Lower leg skin (tissue), 3 donors: ENCODE measurements around the gene SHROOM3.

Source experiments
- POLR2A ChIP-seq, 2 donors: fragments of 450-650 bp; IDR thresholded peaks; one replicate each; pipeline ENCODE4 v1.6.1; 2016 to 2017; ENCODE audit warnings: antibody characterized with exemption in 2 of 2, mild to moderate bottlenecking in 1 of 2, moderate library complexity in 1 of 2
- TF ChIP-seq, protein P1 (sequence below), 3 donors: fragments of 450-650 bp; IDR thresholded peaks; one replicate each; pipeline ENCODE4 v1.5.1; 2016; ENCODE audit warnings: antibody characterized with exemption in 3 of 3, mild to moderate bottlenecking in 3 of 3, moderate library complexity in 2 of 3

DNA sequence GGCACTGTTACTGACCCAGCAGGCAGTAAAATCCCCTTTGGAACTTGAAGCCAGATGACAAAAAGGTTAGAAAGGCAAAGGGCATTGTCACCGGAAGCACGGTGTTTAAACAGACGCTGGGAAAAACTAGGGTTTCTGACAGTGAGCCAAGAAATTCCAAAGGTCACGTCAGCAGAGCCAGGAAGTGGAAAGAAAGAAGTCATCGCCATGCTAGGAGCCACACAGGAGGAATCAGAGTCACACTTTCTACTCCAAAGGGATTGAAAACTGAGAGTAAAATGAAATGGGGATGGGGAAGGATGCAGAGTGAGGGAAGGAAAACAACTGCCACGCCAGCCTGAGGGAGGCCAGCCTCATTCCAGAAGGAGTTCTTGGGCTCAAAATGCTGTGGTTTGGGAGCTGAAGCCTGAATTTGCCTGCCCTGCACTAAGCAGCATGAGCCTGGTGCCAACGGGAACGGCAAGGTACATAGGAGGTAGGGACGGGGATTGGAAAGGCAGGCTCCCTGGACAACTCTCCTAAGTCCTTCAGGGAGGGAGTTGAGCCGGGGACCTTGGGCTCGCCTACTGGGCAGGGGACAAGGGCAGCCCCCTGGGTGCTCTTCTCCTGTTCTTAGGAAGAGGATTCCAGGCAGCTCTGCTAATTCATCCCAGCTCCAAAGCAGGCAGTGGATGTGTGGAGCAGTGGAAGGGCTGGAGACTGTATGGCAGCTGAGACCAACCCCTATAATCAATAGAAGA, 396.1 kb downstream of the SHROOM3 start:
- TF ChIP-seq, protein P1, sequence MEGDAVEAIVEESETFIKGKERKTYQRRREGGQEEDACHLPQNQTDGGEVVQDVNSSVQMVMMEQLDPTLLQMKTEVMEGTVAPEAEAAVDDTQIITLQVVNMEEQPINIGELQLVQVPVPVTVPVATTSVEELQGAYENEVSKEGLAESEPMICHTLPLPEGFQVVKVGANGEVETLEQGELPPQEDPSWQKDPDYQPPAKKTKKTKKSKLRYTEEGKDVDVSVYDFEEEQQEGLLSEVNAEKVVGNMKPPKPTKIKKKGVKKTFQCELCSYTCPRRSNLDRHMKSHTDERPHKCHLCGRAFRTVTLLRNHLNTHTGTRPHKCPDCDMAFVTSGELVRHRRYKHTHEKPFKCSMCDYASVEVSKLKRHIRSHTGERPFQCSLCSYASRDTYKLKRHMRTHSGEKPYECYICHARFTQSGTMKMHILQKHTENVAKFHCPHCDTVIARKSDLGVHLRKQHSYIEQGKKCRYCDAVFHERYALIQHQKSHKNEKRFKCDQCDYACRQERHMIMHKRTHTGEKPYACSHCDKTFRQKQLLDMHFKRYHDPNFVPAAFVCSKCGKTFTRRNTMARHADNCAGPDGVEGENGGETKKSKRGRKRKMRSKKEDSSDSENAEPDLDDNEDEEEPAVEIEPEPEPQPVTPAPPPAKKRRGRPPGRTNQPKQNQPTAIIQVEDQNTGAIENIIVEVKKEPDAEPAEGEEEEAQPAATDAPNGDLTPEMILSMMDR (IDR thresholded peaks at IDR 0.05) = no peak
- TF ChIP-seq POLR2A (IDR thresholded peaks at IDR 0.05) = no peak
